GM21515 (cell line): ENCODE results near the gene NAV1.
"Not testable (repeated sequence)": the region's sequence is repeated elsewhere in the genome, so short reads cannot be mapped to it uniquely, and the experiment has no call there.

ENCODE experiments used
- ATAC-seq: cut with Tn5 transposase; IDR thresholded peaks from one replicate; pipeline ENCODE4 v1.9.1; 2021; ENCODE audit not compliant: unreplicated experiment

The NAV1 gene

GRCh38 chr1:201562659-201563405 is 23.9 kb downstream of the NAV1 start:
- ATAC-seq: no peak

DNA sequence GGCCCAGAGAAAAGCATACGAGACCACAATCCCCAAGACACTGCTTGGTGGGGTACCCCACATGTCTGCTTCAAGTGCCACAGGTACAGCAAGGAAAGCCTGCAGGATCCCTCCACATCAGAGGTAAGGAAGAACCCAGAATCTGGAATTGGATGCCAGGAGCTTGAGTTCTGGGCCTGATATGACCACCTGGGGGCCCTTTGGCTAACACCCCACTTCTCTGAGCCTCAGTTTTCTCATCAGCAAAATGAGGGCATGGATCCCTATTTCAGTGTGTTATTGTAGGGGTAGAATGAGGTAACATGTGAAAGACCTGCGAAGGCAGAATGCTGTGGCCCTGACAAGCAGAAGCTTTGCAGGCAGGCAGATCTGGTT is 24.5 kb downstream of the NAV1 start:
- no peak for ATAC-seq

GRCh38 chr1:201563941-201564340 is 25.0 kb downstream of the NAV1 start:
- ATAC-seq: no peak

DNA sequence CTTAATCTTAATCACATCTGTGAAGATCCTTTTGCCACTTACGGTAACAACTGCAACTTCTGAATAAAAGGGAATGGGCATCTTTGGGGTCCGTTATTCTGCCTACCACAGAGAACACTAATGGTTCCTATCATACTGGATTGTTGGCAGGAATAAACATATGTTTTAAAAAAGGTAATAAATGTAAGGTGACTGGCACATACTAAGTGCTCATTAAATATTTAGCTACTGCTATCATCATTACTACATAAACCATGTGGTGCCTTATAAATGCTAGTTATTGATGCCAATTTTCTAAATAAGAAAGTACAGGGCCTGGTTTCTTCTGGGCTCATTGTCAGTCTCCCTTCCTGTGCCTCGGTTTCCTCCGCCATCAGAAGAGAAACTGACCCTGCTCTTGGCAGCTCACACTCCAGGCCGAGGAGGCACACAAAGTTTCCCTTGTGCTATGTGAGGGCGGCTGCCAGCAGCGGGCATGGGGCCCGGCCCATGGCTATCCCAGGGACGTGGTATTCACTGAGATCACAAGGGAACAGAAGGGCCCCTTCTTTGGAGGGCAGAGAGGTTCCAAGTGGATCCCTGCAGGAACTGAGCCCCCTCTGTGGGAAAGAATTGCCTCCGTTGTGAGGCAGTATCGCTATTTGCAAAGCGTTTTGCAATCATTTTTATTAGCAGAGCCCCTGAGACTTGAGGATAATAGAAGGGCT is 26.2 kb downstream of the NAV1 start:
- ATAC-seq: no peak

GRCh38 chr1:201565771-201566528 is 27.0 kb downstream of the NAV1 start:
- no peak for ATAC-seq

DNA sequence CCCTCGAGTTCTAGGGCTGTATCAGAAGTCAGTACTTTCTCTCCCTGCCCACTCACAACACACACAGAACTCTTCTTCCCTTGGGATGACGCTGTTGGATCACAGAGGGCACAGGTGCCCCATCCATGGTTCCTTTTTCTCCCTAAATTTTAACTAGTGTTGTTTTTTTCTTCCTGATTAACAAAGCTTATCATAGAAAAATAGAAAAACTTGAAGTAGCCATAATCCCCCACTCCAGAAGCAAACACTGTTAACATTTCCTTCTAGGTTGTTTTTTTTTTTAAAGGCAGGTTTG is 27.5 kb downstream of the NAV1 start:
- no peak for ATAC-seq

GRCh38 chr1:201566933-201567801 is 28.2 kb downstream of the NAV1 start:
- no peak for ATAC-seq

DNA sequence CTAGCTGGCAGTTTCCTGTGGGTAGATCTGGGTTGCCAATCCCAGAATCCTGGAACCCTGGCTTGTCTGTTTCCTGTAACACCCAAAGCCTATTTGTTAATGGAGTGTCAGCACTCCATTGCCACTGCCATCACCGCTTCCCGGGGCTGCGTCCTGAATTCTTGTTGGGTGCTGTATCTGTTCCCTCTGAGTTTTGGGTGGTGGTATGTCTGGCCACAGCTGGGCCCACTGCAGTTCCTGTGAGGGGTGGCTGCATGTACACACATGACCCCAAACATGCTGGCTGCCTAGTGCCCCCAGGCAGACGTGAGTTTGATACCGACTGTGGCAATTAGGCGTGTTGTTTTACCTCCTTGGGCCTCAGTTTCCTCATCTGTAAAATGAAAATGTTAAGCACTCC is 29.3 kb downstream of the NAV1 start:
- ATAC-seq: no peak

- no peak for ATAC-seq
These were observed 29.9 kb downstream of the NAV1 start for GRCh38 chr1:201568859-201569294.

DNA sequence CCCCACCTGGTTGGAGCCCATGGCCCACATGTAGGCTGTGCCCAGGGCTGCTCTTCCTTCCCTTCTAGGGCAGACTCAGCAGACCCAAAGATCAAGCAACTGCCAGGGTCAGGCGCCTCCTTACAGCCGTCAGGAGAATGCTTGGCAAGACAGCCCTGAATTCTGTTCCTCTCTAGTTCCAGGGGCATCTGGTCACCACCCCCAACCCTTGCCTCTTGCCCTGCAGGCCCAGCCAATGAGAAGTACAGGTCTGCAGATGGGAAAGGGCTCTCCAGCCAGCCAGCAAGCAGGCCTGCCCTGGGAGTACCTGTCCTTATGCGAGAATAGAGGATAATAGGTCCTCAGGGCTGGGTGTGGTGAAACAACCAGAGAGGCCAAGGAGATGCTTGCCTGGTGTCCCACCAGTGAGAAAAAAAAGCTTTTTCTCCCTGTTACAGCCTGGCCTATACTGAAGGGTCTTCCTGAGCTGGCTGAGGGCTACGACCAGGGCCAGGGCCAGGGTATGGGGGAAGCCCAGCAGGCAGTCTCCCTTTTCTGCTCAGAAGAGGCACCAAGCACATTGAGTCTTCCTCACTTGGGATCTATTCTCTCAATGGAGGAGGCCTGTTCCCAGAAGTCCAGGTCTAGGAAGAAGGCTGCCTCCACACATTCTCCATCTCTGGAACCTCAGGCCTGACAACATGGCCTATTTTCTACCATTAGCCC is 31.4 kb downstream of the NAV1 start:
- no peak for ATAC-seq

GRCh38 chr1:201570886-201571624 is 32.1 kb downstream of the NAV1 start:
- no peak for ATAC-seq

DNA sequence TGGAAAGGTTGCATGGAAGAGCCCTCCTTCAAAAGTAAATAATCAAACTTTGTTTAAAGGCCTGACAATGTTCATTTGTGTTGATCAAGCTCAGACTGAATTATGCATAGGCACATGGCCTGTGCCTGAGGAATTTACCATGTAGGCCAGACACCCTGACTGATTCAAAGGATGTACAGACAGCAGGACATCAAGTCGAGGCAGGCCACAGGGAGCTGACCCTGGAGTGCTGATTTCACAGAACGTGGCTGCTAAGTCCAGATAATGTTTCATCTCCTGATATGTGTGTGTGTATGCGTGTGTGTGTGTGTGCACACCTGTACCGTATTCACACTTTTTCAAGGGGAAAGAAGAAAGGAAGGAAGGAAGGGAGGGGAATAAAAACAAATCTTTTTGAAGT is 34.1 kb downstream of the NAV1 start:
- ATAC-seq: no peak

GRCh38 chr1:201573923-201574322 is 35.0 kb downstream of the NAV1 start:
- no peak for ATAC-seq

- ATAC-seq: no peak
These were observed 37.0 kb downstream of the NAV1 start for GRCh38 chr1:201575912-201576311.

DNA sequence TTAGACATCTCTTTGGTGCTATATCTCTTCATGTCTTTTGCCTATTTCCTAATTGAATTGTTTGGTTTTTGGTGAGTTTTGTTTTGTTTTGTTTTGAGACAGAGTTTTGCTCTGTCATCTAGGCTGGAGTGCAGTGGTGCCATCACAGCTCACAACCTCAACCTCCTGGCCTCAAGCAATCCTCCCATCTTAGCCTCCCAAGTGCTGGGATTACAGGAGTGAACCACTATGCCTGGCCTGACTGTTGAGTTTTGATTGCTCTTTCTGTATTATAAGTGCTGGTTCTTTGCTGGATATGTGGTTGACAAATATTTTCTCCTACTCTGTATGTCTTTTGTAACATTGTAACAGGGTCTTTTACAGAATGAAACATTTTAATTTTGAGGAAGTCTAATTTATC is 38.0 kb downstream of the NAV1 start:
- no peak for ATAC-seq

DNA sequence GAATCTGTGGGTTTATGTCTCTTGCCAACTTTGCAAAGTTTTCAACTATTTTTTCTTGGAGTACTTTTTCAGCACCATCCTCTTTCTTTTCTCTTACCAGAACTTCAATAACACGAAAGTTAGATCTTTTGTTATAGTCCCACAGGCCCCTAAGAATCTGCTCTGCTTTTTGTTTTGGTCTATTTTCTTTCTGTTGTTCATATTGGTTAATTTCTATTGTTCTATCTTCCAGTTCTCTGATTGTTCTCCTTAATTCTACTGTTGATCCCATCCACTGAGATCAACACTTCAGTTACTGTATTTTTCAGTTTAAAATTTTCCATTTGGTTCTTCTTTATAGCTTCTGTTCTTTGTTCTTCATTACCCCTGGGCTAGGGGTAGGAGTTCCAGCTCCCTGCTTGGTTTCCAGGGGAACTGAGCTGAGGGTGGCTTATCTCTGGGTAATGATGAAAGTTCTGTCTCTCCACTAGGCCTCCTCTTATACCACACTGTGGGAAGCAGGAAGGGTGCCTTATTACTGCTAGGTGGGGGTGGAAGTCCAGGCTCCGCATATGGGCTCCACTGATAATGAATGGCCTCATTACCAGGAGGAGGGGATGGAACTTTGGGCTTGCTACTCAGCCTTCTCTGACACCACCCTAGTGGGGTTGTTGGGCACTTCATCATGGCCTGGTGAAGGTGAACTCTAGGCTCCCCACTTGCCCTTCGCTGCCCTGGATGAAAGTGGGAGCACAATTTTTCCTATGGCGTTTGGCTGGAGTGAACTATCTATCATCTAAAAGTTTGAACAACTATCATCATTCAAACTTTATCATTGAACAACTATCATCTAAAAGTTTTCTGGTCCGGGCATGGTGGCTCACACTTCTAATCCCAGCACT is 39.3 kb downstream of the NAV1 start:
- no peak for ATAC-seq

DNA sequence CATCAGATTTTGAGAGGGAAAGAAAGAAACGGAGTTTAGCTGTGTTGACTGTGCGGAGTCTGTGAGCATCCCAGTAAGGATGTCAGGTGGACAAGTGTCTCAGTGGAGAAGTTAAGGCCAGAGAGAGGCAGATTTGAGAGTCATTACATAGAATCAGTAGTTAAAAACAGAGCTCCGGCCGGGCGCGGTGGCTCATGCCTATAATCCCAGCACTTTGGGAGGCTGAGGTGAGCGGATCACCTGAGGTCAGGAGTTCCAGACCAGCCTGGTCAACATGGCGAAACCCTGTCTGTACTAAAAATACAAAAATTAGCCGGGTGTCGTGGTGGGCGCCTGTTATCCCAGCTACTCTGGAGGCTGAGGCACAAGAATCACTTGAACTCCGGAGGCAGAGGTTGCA is 42.4 kb downstream of the NAV1 start:
- ATAC-seq: not testable (repeated sequence)

DNA sequence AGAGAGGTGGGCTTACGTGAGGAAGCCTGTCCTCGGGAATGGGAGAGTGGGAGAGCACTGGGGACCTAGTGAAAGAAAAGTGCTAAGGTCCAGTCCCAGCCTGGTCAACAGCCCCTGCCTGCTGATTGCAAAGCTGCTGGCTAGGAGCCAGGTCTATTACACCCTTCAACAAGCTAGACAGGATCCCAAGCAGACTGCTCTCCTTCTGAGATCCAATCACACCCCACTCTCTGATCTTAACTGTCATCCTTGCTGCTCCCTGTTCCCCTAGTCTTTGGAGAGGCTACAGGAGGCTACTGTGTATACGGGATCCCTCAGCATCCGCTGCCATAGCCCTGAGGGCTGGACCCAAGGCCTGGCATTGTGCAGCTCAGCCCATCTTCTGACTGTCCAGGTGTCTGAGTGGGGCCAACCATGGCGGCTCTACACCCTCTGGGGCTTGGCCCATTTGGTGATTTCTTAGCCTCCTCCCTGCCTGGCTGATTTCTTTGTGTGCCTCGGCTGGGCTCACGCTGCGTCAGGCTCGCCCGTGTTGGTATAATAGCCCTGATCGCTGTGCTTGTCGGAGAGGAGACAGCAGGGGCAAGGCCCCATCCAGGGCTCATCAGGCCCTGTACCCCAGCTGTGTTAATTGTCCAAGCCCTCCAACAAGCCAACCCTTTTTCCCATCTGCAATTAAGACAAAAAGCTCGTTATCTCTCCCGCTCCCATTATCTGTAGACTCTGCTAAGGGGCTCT is 43.9 kb downstream of the NAV1 start:
- no peak for ATAC-seq
